NB4 (cell line): ENCODE data around the gene AP4B1.

Source experiments
- DNase-seq: peaks from one replicate; pipeline ENCODE4 v3.0.0; 2010; ENCODE audit warnings: low read depth
- H3K4me3 ChIP-seq: one replicate; pipeline ENCODE4 v1.5.1; 2011; ENCODE audit warnings: mild to moderate bottlenecking, low read depth, low read length, moderate library complexity
- MYC ChIP-seq: IDR thresholded peaks from 2 replicates; pipeline ENCODE4 v1.6.1; 2011; ENCODE audit warnings: low read depth, low read length
- POLR2A ChIP-seq: IDR thresholded peaks from 2 replicates; pipeline ENCODE4 v1.6.1; 2011; ENCODE audit warnings: mild to moderate bottlenecking; ENCODE audit not compliant: insufficient read length; ENCODE audit errors: extremely low read depth
- TF ChIP-seq, protein P1 (sequence below): IDR thresholded peaks from one replicate; pipeline ENCODE4 v1.5.1; 2012; ENCODE audit warnings: low read depth, low read length
- TF ChIP-seq, protein P2 (sequence below): IDR thresholded peaks from 2 replicates; pipeline ENCODE4 v1.6.1; 2011; ENCODE audit warnings: low read depth, low read length

AP4B1 gene

DNA sequence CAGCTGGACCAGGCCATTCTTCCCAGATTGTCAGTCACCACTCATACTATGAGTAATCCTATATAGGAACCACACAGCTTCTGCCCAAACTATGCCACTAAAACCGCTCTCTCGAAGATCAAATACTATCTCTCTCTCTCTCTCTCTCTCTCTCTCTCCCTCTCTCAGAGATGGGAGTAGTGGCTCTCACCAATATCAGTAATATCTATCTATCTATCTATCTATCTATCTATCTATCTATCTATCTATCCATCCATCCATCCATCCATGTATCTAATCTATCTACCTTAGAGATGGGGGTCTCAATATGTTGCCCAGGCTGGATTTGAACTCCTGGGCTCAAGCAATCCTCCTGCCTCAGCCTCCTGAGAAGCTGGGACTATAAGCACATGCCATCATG lies 19.9 kb upstream of the AP4B1 start:
- H3K4me3 ChIP-seq: no peak overlapping the region
- no peak for DNase-seq
- TF ChIP-seq MYC (no peak), POLR2A (no peak)
- TF ChIP-seq, protein P1, sequence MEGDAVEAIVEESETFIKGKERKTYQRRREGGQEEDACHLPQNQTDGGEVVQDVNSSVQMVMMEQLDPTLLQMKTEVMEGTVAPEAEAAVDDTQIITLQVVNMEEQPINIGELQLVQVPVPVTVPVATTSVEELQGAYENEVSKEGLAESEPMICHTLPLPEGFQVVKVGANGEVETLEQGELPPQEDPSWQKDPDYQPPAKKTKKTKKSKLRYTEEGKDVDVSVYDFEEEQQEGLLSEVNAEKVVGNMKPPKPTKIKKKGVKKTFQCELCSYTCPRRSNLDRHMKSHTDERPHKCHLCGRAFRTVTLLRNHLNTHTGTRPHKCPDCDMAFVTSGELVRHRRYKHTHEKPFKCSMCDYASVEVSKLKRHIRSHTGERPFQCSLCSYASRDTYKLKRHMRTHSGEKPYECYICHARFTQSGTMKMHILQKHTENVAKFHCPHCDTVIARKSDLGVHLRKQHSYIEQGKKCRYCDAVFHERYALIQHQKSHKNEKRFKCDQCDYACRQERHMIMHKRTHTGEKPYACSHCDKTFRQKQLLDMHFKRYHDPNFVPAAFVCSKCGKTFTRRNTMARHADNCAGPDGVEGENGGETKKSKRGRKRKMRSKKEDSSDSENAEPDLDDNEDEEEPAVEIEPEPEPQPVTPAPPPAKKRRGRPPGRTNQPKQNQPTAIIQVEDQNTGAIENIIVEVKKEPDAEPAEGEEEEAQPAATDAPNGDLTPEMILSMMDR: no peak
- TF ChIP-seq, protein P2, sequence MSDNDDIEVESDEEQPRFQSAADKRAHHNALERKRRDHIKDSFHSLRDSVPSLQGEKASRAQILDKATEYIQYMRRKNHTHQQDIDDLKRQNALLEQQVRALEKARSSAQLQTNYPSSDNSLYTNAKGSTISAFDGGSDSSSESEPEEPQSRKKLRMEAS: no peak

DNA sequence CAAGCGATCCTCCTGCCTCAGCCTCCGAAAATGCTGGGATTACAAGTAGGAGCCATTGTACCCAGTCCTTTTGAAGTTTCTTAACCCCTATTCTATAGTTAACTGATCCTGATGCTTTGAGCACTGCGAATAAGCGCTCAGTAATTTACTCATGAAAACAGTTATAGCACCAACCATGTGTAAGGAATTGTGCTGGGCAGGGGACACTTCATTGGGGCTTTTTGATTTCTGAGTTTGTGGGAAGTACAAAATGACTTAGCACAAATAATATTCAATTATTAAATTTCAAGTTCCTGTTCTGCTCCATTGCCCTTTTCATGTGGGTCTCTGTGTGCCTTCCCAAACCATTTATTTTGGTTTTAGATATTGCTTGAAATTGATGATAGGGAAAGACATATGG lies 18.4 kb upstream of the AP4B1 start:
- TF ChIP-seq POLR2A (no peak), MYC (no peak)
- TF ChIP-seq, protein P2: no peak
- TF ChIP-seq, protein P1: no peak
- no peak for DNase-seq

DNA sequence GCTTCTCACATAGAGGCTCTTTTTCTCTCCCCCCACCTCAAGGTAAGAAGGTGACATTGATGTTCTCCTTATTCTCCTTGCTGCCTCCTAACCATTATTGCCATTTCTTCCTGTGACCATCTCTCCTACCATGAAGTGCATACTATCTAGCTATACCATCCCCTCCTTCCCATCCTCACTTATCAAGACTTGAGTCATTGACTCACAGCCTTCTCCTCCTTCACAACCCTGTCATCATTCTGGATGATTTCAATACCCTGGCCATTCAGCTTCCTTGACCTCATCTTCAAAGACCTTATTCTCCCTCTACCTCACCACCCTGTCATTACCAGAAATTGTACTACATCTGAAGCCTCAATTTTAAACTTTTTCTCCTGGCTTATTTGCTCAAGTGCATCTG lies 13.6 kb upstream of the AP4B1 start:
- TF ChIP-seq POLR2A (no peak), MYC (no peak)
- TF ChIP-seq, protein P2: no peak
- TF ChIP-seq, protein P1: no peak
- DNase-seq: no peak

More for the DNA sequence above, 18.4 kb upstream of the AP4B1 start:
- H3K4me3 ChIP-seq: no peak overlapping the region

DNA sequence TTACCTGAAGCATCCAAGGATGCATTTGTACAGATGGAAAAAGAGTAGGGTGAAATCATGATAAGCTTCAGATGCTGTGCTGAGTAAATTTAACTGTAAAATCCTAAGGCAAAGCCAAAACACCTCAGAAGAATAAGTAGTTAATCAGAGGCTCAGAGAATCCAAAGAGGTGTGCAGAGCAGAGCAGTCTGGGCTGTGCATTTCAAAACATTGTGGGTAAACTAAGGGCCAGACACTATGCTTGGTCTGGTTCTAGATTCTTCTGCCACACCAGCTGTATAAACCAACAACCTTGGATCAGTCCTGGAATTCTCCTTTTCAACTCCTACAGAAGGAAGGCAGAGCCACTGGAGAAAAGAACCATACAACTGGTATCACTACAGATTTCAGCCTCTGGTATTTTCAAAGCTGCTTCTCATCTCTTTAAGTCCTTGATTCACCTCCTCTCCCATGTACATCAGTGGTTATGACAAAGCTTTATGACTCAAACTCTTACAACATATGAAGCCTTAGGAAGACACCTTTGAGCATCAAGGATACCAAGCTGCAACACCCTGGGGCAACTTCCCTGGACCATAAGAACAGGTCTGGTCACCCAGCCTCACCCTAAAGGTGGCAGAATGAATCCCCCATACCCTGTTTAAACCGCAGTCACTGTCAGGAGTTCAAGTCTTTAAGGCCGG lies 12.9 kb upstream of the AP4B1 start:
- H3K4me3 ChIP-seq: no peak overlapping the region
- peak; percentile 29 for DNase-seq
- TF ChIP-seq, protein P2: no peak
- TF ChIP-seq, protein P1: no peak
- no peak for TF ChIP-seq MYC
- no peak for TF ChIP-seq POLR2A

More for the DNA sequence above, 13.6 kb upstream of the AP4B1 start:
- H3K4me3 ChIP-seq: no peak overlapping the region

DNA sequence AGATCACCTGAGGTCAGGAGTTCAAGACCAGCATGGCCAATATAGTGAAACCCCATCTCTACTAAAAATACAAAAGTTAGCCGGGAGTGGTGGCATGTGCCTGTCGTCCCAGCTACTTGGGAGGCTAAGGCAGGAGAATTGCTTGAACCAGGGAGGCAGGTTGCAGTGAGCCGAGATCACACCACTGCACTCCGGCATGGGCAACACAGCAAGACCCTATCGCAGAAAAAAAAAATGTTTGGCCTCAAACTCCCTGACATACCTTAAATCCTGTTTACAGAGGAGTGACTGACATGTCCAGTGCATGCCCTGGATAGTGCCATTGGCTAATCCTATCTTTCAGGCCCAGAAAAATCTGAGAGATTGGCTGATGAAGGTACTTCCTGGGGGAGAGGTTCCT lies 12.4 kb upstream of the AP4B1 start:
- H3K4me3 ChIP-seq: no peak overlapping the region
- TF ChIP-seq MYC (no peak), POLR2A (no peak)
- TF ChIP-seq, protein P1: no peak
- TF ChIP-seq, protein P2: no peak
- no peak for DNase-seq
